Spinal cord (tissue), 10 donors: ENCODE measurements around the gene WDR3. TPM values are rescaled to one million over a fixed set of nuclear protein-coding genes. Genes with fewer than 3 reads are reported as not detected.
"Not testable (repeated sequence)": the region's sequence is repeated elsewhere in the genome, so short reads cannot be mapped to it uniquely, and the experiment has no call there.

ENCODE experiments used
- DNase-seq, 6 donors: peaks; one replicate each; pipeline versions ENCODE4 v3.0.0 to v3.0.0-alpha.2; 2013 to 2015; ENCODE audit warnings: low spot score in 6 of 6, low read depth in 4 of 6
- H3K27ac ChIP-seq: one replicate; pipeline ENCODE4 v1.5.1; 2013; ENCODE audit warnings: low read depth, low read length, control low read depth
- H3K27me3 ChIP-seq: one replicate; pipeline ENCODE4 v1.6.1; 2013; ENCODE audit warnings: low read length; ENCODE audit not compliant: control insufficient read depth, insufficient read depth
- H3K36me3 ChIP-seq: one replicate; pipeline ENCODE4 v1.6.1; 2013; ENCODE audit warnings: low read length; ENCODE audit not compliant: control insufficient read depth, insufficient read depth
- H3K4me1 ChIP-seq: one replicate; pipeline ENCODE4 v1.6.1; 2013; ENCODE audit warnings: low read length; ENCODE audit not compliant: control insufficient read depth, insufficient read depth
- H3K4me3 ChIP-seq: one replicate; pipeline ENCODE4 v1.5.1; 2013; ENCODE audit warnings: low read depth, low read length, control low read depth
- H3K9me3 ChIP-seq: one replicate; pipeline ENCODE4 v1.6.1; 2013; ENCODE audit warnings: low read length; ENCODE audit not compliant: control insufficient read depth, insufficient read depth
- whole genome bisulfite sequencing: methylation state at CpG from one replicate; pipeline ENCODE4 v1.1.5; 2013; ENCODE audit warnings: missing lambda C conversion rate; ENCODE audit not compliant: insufficient coverage; 5-methylcytosine and 5-hydroxymethylcytosine counted together
- polyA plus RNA-seq, 2 donors: library from polyadenylated mRNA; unstranded; fragments of 120-200 nt; gene quantifications; one replicate each; pipeline ENCODE4 v1.2.1, GENCODE V29; 2013; ENCODE audit not compliant: insufficient read length in 2 of 2
- total RNA-seq, 2 donors: library from RNA; depleted of rRNA in 1 of 2; stranded (reverse); fragments of 120-200 nt in 1 of 2; fragments of >200 nt in 1 of 2; gene quantifications; one replicate each; pipeline versions ENCODE4 v1.2.3 to v1.2.4, GENCODE V29; 2013 to 2014
- donor health status: healthy.

WDR3 gene
- total and polyA plus RNA-seq, 4 donors = 15.4 to 26.0 (median 21.1) TPM

- no CpG with 5 or more reads among the region's 4 CpGs for WGBS
Observed at GRCh38 chr1:117902944-117903343, 26.6 kb upstream of the WDR3 start.

DNA sequence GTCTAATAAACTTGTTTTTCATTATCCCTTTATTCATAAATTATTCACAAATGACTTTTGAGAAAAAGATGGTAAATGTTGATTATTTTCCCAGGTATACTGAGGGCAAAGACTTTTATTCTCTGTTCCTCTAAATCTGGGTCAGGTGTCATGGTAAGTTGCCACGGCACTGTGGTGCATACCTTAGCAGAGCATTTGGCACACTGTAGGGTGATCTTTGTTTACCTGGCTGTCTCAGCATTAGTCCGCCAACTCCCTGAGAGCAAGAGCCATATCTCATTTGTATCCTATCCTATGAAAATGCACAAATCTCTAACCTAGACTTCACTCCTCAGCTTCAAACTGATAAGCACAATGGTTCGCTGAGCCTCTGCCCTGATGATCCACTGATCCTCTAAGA is 25.1 kb upstream of the WDR3 start:
- H3K36me3 ChIP-seq = peaks cover 10% of the 10 kb centered on the region
- H3K4me1 ChIP-seq = no peaks in the 10 kb centered on the region
- no peaks in the 10 kb centered on the region for H3K27me3 ChIP-seq
- H3K9me3 ChIP-seq = no peaks in the 10 kb centered on the region
- no peak overlapping the region for H3K27ac ChIP-seq
- H3K4me3 ChIP-seq = no peak overlapping the region
- DNase-seq = no peak
- 100% methylated on average over 3 of the region's 3 CpGs for WGBS

More at GRCh38 chr1:117902944-117903343, 26.6 kb upstream of the WDR3 start:
- DNase-seq = no peak
- no peaks in the 10 kb centered on the region for H3K9me3 ChIP-seq
- H3K27ac ChIP-seq = no peak overlapping the region
- H3K4me1 ChIP-seq = no peaks in the 10 kb centered on the region
- H3K36me3 ChIP-seq = peaks cover 10% of the 10 kb centered on the region
- H3K4me3 ChIP-seq = no peak overlapping the region
- no peaks in the 10 kb centered on the region for H3K27me3 ChIP-seq

- Histone ChIP-seq H3K27me3 (no peaks in the 10 kb centered on the region), H3K36me3 (peaks cover 10% of the 10 kb centered on the region), H3K4me1 (no peaks in the 10 kb centered on the region), H3K4me3 (no peak overlapping the region), H3K9me3 (no peaks in the 10 kb centered on the region), H3K27ac (no peak overlapping the region)
- no peak for DNase-seq
- 94% methylated on average over 2 of the region's 2 CpGs for WGBS
Observed at GRCh38 chr1:117905019-117905418, 24.5 kb upstream of the WDR3 start.

DNA sequence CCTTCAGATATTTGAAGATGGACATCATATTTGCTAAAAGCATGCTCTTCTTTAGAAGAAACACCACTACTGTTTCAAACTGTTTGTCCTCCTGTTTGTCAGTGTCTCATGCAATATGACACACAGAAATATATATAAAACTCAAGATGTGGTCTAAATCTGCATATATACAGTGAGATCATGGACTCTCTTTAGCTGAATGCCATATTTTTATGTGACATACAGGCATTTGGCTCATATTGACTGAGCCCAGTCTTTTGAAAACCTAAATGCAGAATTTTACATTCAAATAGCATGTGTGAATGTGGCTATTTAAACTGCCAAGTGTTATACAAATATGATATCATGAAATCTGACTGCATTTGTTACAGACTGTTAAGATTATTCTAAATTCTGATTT is 18.5 kb upstream of the WDR3 start:
- Histone ChIP-seq H3K27me3 (no peaks in the 10 kb centered on the region), H3K9me3 (no peaks in the 10 kb centered on the region), H3K36me3 (peaks cover 4% of the 10 kb centered on the region), H3K4me3 (no peak overlapping the region), H3K27ac (no peak overlapping the region), H3K4me1 (no peaks in the 10 kb centered on the region)
- peak in 1 of 6 donors; percentile 23 for DNase-seq

GRCh38 chr1:117919376-117919775 is 10.2 kb upstream of the WDR3 start:
- DNase-seq = no peak
- no peak overlapping the region for H3K4me3 ChIP-seq
- no peaks in the 10 kb centered on the region for H3K4me1 ChIP-seq
- H3K36me3 ChIP-seq = peaks cover 12% of the 10 kb centered on the region
- H3K27me3 ChIP-seq = no peaks in the 10 kb centered on the region
- no peak overlapping the region for H3K27ac ChIP-seq
- H3K9me3 ChIP-seq = no peaks in the 10 kb centered on the region

DNA sequence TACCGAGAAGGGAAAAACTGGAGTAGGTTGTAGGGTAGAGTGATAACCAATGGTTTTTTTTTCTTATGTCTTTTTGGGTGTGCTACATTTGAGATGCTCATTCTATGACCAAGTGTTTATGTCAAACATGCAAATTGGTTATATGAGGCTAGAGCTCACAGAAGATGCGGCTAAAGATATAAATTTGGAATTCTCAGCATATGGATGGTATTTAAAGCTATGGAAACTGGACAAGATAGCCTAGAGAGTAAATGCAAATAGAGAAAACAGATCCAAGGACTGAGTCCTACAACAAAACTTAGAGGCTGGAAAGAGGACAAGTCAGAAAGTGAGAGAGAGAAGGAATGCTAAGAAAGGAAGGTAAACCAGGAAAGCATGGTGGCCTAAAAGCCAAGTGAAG is 7.5 kb upstream of the WDR3 start:
- WGBS = 100% methylated on average over 2 of the region's 2 CpGs
- no peaks in the 10 kb centered on the region for H3K4me1 ChIP-seq
- DNase-seq = peak in 1 of 6 donors; percentile 54

DNA sequence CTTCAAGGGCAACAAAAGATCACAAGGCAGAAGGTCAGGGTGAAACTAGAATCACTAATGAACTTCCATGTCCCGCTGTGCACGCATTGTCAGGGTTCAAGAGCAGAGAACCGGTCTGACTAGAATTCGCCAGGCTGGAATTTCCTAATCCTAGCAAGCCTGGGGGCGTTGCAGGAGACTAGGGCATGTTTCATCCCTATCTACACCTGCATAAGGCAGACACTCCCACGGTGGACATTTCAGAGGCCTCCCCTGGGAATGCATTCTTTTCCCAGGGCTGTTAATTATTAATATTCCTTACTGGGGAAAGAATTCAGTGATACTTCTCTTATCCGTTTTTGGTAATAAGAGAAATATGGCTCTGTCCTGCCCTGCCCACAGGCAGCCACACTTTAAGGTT is 6.8 kb upstream of the WDR3 start:
- H3K36me3 ChIP-seq, H3K27me3 ChIP-seq, H3K27ac ChIP-seq, DNase-seq, H3K9me3 ChIP-seq, H3K4me1 ChIP-seq, H3K4me3 ChIP-seq: not testable (repeated sequence)
- 92% methylated on average over 4 of the region's 7 CpGs for WGBS

More for the DNA sequence above, 7.5 kb upstream of the WDR3 start:
- no peak overlapping the region for H3K27ac ChIP-seq
- H3K27me3 ChIP-seq = no peaks in the 10 kb centered on the region
- peaks cover 8% of the 10 kb centered on the region for H3K36me3 ChIP-seq
- H3K4me3 ChIP-seq = no peak overlapping the region
- no peaks in the 10 kb centered on the region for H3K9me3 ChIP-seq

GRCh38 chr1:117925981-117926380 is 3.6 kb upstream of the WDR3 start:
- Histone ChIP-seq H3K27ac (no peak overlapping the region), H3K4me3 (no peak overlapping the region), H3K9me3 (no peaks in the 10 kb centered on the region), H3K27me3 (no peaks in the 10 kb centered on the region), H3K36me3 (no peaks in the 10 kb centered on the region), H3K4me1 (peaks cover 3% of the 10 kb centered on the region)
- WGBS = 96% methylated on average over 3 of the region's 3 CpGs
- DNase-seq = no peak

- Histone ChIP-seq H3K4me1 (peaks cover 4% of the 10 kb centered on the region), H3K36me3 (no peaks in the 10 kb centered on the region), H3K9me3 (no peaks in the 10 kb centered on the region), H3K27me3 (no peaks in the 10 kb centered on the region), H3K27ac (peak overlapping the region; percentile 83), H3K4me3 (peak overlapping the region; percentile 88)
- WGBS = under 1% methylated on average over 24 of the region's 24 CpGs
- DNase-seq = peak in 5 of 6 donors; percentile 18 to 80 (median 33)
Observed at GRCh38 chr1:117928881-117929342, 627 bp upstream of the WDR3 start.

- DNase-seq = no peak
- H3K27me3 ChIP-seq = no peaks in the 10 kb centered on the region
- peaks cover 4% of the 10 kb centered on the region for H3K4me1 ChIP-seq
- peak overlapping the region; percentile 88 for H3K4me3 ChIP-seq
- H3K27ac ChIP-seq = peak overlapping the region; percentile 36
- H3K9me3 ChIP-seq = no peaks in the 10 kb centered on the region
- WGBS = 1% methylated on average over 12 of the region's 12 CpGs
- H3K36me3 ChIP-seq = no peaks in the 10 kb centered on the region
Observed at GRCh38 chr1:117930173-117930447, 571 bp downstream of the WDR3 start.
